ENCODE data around the gene ASXL1. TPM values are rescaled to one million over a fixed set of nuclear protein-coding genes. Genes with fewer than 3 reads are reported as not detected.

Gene ASXL1
- total and polyA plus RNA-seq, 9 of the 15 experiments (the other 6 are each of a cell fraction or from before 2014, with no cell fraction given): 6.5 to 65.3 (median 32.3) TPM

GRCh38 chr20:32333181-32333987 lies 24.7 kb upstream of the ASXL1 start (continued):
- TF ChIP-seq ATF1 (CRISPR knock-in tag; IDR thresholded peaks at IDR 0.05): no peak
- TF ChIP-seq ATF1 (tag; IDR thresholded peaks at IDR 0.05): 0 out of 2 replicates have a peak, but pooled peaks have one; percentile 5
- TF ChIP-seq POU5F1 (IDR thresholded peaks at IDR 0.05; ENCODE audit: borderline replicate concordance, low read depth, low read length, partially characterized antibody): no peak
- no peak for TF ChIP-seq NELFE (IDR thresholded peaks at IDR 0.05; ENCODE audit: insufficient read depth, insufficient read length)
- peak; percentile 55; the same call in 1 of the 2 replicates for TF ChIP-seq JUN (IDR thresholded peaks at IDR 0.05; ENCODE audit: borderline replicate concordance, low read depth, low read length)
- no peak for TF ChIP-seq JUN (CRISPR knock-in tag; IDR thresholded peaks at IDR 0.05; ENCODE audit: borderline replicate concordance)
- peak; percentile 96 for TF ChIP-seq KDM1A (IDR thresholded peaks at IDR 0.05)
- no peak for TF ChIP-seq HNRNPH1 (optimal IDR thresholded peaks at IDR 0.05; ENCODE audit: low read depth, low read length)
- TF ChIP-seq ZNF740 (CRISPR knock-in tag; IDR thresholded peaks at IDR 0.05): no peak
- no peak for TF ChIP-seq ZNF740 (tag; IDR thresholded peaks at IDR 0.05)
- peak; percentile 55; the same call in 1 of the 2 replicates for TF ChIP-seq HMBOX1 (IDR thresholded peaks at IDR 0.05)
- TF ChIP-seq ARID3A (IDR thresholded peaks at IDR 0.05; ENCODE audit: borderline replicate concordance, low read depth, low read length): no peak
- TF ChIP-seq DPF2 (IDR thresholded peaks at IDR 0.05): peak; percentile 86
- TF ChIP-seq CBFA2T2 (conservative IDR thresholded peaks at IDR 0.05): peak; percentile 31
- no peak for TF ChIP-seq HLTF (IDR thresholded peaks at IDR 0.05)
- no peak for TF ChIP-seq ZBTB11 (CRISPR knock-in tag; IDR thresholded peaks at IDR 0.05)
- TF ChIP-seq ZNF696 (CRISPR knock-in tag; conservative IDR thresholded peaks at IDR 0.05): no peak
- no peak for TF ChIP-seq PHF20 (IDR thresholded peaks at IDR 0.05; ENCODE audit: partially characterized antibody)
- peak; percentile 84 for TF ChIP-seq SMARCE1 (IDR thresholded peaks at IDR 0.05)
- TF ChIP-seq BACH1 (tag; IDR thresholded peaks at IDR 0.05): no peak
- TF ChIP-seq FOXK2 (conservative IDR thresholded peaks at IDR 0.05 in 1 of 2, IDR thresholded peaks at IDR 0.05 in 1 of 2; ENCODE audit: low read depth in 2 of 2): no peak
- TF ChIP-seq POLR3G (IDR thresholded peaks at IDR 0.05; ENCODE audit: extremely low read depth, insufficient read length, insufficient replicate concordance): no peak
